ENCODE data around the gene SDK2.
A peak's percentile ranks its signal among the peaks of the same experiment; 100 is the strongest.

The SDK2 gene, protein sequence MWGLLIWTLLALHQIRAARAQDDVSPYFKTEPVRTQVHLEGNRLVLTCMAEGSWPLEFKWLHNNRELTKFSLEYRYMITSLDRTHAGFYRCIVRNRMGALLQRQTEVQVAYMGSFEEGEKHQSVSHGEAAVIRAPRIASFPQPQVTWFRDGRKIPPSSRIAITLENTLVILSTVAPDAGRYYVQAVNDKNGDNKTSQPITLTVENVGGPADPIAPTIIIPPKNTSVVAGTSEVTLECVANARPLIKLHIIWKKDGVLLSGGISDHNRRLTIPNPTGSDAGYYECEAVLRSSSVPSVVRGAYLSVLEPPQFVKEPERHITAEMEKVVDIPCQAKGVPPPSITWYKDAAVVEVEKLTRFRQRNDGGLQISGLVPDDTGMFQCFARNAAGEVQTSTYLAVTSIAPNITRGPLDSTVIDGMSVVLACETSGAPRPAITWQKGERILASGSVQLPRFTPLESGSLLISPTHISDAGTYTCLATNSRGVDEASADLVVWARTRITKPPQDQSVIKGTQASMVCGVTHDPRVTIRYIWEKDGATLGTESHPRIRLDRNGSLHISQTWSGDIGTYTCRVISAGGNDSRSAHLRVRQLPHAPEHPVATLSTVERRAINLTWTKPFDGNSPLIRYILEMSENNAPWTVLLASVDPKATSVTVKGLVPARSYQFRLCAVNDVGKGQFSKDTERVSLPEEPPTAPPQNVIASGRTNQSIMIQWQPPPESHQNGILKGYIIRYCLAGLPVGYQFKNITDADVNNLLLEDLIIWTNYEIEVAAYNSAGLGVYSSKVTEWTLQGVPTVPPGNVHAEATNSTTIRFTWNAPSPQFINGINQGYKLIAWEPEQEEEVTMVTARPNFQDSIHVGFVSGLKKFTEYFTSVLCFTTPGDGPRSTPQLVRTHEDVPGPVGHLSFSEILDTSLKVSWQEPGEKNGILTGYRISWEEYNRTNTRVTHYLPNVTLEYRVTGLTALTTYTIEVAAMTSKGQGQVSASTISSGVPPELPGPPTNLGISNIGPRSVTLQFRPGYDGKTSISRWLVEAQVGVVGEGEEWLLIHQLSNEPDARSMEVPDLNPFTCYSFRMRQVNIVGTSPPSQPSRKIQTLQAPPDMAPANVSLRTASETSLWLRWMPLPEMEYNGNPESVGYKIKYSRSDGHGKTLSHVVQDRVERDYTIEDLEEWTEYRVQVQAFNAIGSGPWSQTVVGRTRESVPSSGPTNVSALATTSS (N-terminal part only)

DNA sequence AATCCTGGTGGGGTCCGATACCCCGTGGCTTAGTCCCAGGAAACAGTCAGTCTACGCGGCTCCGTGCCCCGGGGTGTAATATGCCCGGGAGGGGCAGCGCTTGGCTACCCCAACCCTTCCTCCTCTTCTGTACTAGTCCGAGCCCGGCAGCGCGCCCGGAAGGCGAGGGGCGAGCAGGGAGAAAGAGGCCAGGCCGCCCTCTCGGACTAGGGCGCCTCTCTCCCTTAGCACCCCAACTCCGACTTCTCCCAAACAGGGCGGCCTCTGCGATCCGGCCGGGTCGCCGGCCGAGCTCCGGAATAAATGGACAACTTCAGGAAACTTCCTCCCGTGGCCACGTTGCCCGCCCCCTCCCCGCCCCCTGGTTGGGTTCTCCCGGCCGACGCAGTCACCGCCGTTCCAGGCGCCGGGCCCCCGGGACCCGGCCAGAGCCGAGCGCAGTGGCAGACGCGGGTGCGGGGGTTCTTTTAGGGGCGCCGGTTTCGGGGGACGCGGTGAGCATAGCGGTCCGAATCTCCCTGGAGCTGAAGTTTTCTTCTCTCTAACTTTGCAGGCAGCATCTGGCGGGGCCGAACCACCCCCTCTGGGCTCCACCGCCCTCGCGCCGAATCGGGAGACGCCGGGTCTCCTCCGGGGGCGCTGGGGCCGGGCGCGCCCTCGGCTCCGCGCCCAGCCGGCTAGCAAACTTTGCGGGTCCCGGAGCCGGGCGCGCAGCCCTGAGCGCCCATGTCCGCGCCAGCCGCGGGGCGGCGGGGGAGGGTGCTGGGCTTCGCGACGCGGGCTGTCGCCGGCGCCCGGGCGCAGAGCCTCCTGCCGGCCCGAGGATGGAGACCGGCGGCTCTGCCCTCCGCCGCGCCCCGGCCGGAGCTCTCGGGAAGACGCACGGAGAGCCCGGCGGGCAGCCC is at the start of gene SDK2:
Gene SDK2, minus strand, starts transcription at position 301 of the 905 bp plus-strand sequence. CDS start 357 bp downstream, outside the sequence.
- DNase-seq (ENCODE audit: low spot score) = peak; percentile 66

- DNase-seq (ENCODE audit: low spot score) = no peak
Observed at GRCh38 chr17:73693071-73693470, 48.8 kb upstream of the SDK2 start.

GRCh38 chr17:73691321-73691766 is 47.1 kb upstream of the SDK2 start:
- DNase-seq (ENCODE audit: low spot score) = no peak

- DNase-seq (ENCODE audit: low spot score) = peak; percentile 81
Observed at GRCh38 chr17:73690676-73691075, 46.4 kb upstream of the SDK2 start.

DNA sequence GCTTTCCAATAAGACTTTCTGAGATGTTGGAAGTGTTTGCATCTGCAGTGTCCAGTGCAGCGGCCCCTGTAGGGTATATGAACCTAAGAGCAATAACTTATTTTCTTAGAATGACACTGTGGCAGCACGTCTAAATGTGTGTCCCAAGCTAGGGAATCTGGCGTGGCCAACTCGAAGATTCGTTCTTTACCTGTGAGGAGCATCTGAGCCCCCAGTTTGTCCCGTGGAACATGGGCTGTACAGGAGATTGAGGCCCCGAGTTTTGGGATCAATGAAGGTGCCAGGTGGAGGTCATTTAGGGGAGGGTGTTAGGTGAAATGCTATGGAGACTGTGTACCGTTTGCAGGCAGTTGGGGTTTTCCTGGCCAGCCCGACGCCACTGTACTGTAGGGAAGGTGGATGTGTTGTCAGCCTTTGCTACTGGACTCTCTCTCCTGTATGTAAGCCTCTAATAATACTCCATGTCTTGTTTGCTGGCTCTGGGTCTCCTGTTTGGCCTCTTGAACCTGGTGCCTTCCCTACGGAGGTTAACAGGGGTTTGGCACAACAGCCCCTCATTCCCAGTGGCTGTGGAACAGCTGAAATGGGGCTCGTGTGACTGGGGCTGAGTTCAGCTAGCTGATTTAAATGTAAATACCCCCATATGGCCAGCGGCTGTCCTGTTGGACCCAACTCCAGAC is 45.5 kb upstream of the SDK2 start:
- DNase-seq (ENCODE audit: low spot score) = no peak

DNA sequence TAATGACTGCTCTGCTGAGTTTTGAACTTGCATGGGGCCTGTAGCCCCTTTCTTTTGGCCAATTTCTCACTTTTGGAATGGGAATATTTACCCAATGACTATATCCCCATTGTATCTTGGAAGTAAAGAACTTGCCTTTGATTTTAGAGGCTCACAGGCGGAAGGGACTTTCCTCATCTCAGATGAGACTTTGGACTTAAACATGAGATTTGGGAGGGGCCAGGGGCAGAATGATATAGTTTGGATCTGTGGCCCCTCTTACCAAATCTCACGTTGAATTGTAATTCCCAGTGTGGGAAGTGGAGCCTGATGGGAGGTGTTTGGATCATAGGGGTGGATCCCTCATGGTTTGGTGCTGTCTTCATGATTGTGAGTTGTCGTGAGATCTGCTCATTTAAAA is 42.7 kb upstream of the SDK2 start:
- no peak for DNase-seq (ENCODE audit: low spot score)

GRCh38 chr17:73686126-73686525 is 41.9 kb upstream of the SDK2 start:
- DNase-seq (ENCODE audit: low spot score) = no peak

DNA sequence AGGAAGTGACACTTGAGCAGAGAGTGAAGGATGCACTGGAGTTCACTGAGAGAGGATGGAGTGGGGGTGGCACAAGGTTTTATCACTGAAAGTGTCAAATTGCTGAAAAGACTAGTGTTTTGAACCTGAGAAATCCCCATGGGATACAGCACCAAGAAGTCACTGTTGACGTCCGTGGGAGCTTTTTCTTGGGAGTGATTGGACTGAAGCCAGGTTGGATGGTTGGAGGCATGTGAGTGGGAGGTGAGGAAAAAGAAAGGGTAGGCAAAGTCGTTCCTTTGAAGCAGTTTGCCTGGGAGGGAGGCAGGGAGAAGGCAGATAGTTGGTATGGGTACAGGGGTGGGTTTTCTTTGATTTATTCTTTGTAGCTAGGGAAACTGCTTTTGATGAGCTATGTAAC is 39.9 kb upstream of the SDK2 start:
- DNase-seq (ENCODE audit: low spot score) = no peak

- DNase-seq (ENCODE audit: low spot score) = no peak
Observed at GRCh38 chr17:73683771-73684170, 39.5 kb upstream of the SDK2 start.

DNA sequence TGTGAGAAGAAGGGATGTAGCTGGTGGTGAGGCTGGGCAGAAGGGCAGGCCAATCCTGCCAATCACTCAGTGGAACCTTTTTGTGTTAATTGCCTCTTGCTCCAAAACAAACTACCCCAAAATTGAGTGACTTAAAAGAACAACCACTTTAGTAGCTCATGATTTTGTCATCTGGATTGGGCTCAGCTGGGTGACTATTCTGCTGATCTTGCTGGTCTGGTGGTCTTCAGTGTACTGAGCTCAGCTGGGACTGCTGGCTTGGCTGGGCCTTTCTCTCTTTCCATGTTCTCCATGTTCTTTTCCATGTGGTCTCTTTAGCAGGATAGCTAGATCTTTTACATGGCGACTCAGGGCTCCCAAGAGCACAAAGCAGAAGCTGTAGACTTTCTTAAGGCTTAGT is 37.7 kb upstream of the SDK2 start:
- no peak for DNase-seq (ENCODE audit: low spot score)

- no peak for DNase-seq (ENCODE audit: low spot score)
Observed at GRCh38 chr17:73679476-73679875, 35.2 kb upstream of the SDK2 start.

DNA sequence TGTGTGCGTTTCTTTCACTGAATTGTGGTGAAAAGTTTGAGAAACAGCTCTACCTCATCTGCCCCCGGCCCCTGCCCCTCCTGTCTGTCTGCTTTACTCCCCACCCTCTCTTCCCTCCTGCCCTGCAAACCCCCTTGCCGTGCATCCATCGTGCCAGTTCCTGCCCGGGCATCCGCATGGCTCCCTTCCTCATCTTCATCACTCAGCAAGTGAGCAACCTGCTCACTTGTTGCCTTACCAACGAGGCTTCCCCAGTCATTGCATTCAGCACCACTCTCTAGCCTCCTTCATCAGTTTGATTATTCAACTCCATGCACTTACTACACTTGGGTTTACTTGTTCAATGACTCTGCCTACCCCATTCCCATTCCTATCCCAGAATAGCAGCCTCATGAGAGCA is 34.8 kb upstream of the SDK2 start:
- DNase-seq (ENCODE audit: low spot score) = no peak

- DNase-seq (ENCODE audit: low spot score) = no peak
Observed at GRCh38 chr17:73669771-73670170, 25.5 kb upstream of the SDK2 start.

- DNase-seq (ENCODE audit: low spot score) = no peak
Observed at GRCh38 chr17:73667181-73667959, 23.1 kb upstream of the SDK2 start.

DNA sequence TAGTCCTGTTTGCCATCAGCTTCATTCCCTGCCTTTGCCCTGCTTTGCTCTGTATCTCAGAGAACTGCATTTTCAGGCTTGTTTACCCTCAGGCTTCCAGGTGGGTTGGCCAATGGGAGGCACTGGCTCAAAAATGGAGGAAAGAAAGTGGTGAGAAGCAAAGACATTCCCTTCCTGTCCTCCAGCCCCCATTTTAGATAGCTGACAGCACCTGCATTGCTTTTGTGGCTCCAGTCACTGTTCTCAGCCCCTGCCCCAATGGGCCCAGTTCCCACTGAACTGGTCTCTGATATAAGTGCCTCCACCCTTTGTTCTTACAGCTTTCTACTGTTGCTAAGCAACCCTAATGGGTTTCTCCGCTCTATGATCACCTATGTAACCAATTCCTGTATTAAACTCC is 19.4 kb upstream of the SDK2 start:
- no peak for DNase-seq (ENCODE audit: low spot score)

- DNase-seq (ENCODE audit: low spot score) = no peak
Observed at GRCh38 chr17:73660366-73660765, 16.1 kb upstream of the SDK2 start.

DNA sequence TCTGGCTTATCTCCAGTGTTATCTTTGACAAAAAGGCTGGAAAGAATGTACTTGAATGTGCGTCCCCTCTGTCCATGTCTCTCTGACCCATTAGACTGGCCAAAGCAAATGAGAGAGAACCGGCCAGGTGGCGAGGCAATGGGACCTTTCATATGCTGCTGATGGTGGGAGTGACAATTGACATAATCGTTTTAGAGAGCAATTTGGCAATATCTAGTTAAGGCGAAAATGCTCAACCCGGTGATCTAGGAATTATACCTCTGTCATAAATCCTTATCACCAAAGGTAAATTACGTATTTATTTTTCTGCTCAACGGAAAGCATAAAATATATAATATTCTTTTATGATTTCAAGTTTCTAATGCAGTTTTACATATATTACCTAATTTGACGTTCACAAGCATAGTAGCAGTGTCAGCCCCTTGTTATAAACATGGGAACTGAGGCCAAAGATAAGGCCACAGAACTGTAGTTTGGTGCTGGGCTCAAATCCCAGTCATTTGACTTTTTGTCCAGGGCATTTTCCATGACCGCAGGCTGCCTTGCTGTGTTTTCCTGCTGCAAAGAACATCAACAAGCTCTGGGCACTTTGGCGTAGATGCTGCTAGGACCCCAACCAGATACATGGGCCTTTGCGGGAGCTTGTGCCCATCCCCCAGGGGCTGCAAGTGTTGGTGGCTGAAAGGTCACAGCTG is 14.7 kb upstream of the SDK2 start:
- DNase-seq (ENCODE audit: low spot score) = no peak

DNA sequence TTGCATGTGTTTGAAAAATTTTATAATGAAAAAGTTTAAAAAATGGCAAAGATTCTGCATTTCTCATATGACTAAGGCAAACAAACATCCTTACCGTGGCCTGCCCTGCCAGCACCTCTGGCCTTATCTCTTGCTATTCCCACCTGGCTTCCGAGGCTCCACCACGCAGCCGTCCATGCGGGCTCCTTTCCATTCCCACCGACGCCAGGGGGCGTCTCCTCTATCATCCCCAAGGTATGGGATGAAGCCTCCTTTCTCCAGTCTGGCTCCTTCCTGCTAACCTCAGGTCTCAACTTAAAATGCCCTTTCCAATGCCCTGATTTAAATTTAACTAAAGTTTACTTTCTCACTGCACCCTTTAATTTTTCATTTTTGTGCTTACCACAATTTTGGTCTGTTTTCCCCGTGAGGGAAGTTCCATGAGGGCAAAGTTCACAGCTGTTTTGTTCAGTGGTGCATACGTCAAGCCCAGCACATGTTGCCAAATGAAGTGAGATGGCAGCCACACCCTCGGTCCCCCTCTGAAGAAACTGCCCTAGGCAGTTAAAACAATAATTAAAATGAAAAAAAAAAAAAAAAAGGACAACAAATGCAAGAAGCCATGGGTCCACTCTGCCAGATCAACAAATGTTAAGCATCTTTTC is 13.3 kb upstream of the SDK2 start:
- peak; percentile 69 for DNase-seq (ENCODE audit: low spot score)

GRCh38 chr17:73654241-73654640 is 10.0 kb upstream of the SDK2 start:
- DNase-seq (ENCODE audit: low spot score) = no peak

Data from iPS-NIHi11 (cell line).